Measurements from ENCODE around the gene RALGPS1. TPM values are rescaled to one million over a fixed set of nuclear protein-coding genes. Genes with fewer than 3 reads are reported as not detected.

Gene RALGPS1
- total and polyA plus RNA-seq, 2 donors (not counting 1 experiment from before 2014, with no cell fraction given): 19.7 to 39.9 TPM

DNA sequence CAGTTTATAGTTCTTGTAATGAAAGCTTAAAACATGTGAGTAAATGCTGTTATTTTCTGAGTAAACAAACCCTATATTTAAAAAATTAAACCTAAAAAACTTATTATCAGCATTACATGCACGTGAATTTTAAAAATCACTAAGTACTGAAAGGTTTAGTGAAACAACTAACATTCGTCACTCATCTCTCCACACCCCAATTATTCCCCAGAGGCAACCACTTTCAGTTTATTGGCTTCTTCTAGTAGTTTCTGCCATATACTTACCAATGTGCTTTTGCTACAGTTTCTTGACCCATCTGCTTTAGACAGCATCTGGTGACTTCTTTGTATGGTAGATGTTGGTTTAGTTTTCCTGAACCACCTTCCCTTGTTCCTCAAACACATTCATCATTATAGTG, 149.8 kb downstream of the RALGPS1 start:
- 94% methylated on average over 2 of the region's 2 CpGs for WGBS (ENCODE audit: insufficient coverage)
- DNase-seq (no peak), ATAC-seq (ENCODE audit: low read depth) (no peak)
- Histone ChIP-seq H3K9me3 (ENCODE audit: control extremely low read depth in 1 of 3, control insufficient read depth in 2 of 3, insufficient read depth in 1 of 3, low read length in 2 of 3) (no peaks in the 10 kb centered on the region), H3K27me3 (replicated peaks in 1 of 4; ENCODE audit: control extremely low read depth in 1 of 4, control insufficient read depth in 3 of 4, insufficient read depth in 4 of 4, low read length in 3 of 4) (no peaks in the 10 kb centered on the region), H3K36me3 (replicated peaks in 1 of 2; ENCODE audit: control extremely low read depth in 1 of 2, control insufficient read depth in 1 of 2, extremely low read depth in 1 of 2, insufficient read depth in 2 of 2, low read length in 1 of 2) (peaks cover 0 to 8% of the 10 kb centered on the region in 2 experiments), H4K20me1 (ENCODE audit: control insufficient read depth, insufficient read depth, low read length, poor library complexity, severe bottlenecking) (no peaks in the 10 kb centered on the region), H3K79me2 (ENCODE audit: control insufficient read depth, insufficient read depth, low read length) (no peaks in the 10 kb centered on the region), H3K27ac (ENCODE audit: low read length in 2 of 2) (no peak overlapping the region), H3K4me2 (replicated peaks; ENCODE audit: low read depth, low read length, poor library complexity, severe bottlenecking) (no peak overlapping the region), H2AFZ (ENCODE audit: insufficient read depth, low read depth, low read length, poor library complexity, severe bottlenecking) (no peak overlapping the region), H3K4me3 (ENCODE audit: control extremely low read depth in 1 of 5, extremely low read depth in 1 of 5, insufficient read depth in 1 of 5, low read depth in 2 of 5, low read length in 4 of 5) (no peak overlapping the region), H3K9ac (ENCODE audit: low read length) (no peak overlapping the region), H3K4me1 (ENCODE audit: control insufficient read depth in 2 of 2, insufficient read depth in 2 of 2, low read length in 2 of 2) (peaks cover 9 to 10% of the 10 kb centered on the region in 2 donors)
- no peak overlapping the region for H3K4me3 Mint-ChIP-seq
- peaks cover 15% of the 10 kb centered on the region for H3K4me1 Mint-ChIP-seq
- ChIA-PET POLR2A (no interaction called here), CTCF (no interaction called here)
- H3K9me3 Mint-ChIP-seq (ENCODE audit: insufficient read depth): no peaks in the 10 kb centered on the region
- H3K27me3 Mint-ChIP-seq: no peaks in the 10 kb centered on the region
- no peak overlapping the region for H3K27ac Mint-ChIP-seq
- TF ChIP-seq, protein P1, sequence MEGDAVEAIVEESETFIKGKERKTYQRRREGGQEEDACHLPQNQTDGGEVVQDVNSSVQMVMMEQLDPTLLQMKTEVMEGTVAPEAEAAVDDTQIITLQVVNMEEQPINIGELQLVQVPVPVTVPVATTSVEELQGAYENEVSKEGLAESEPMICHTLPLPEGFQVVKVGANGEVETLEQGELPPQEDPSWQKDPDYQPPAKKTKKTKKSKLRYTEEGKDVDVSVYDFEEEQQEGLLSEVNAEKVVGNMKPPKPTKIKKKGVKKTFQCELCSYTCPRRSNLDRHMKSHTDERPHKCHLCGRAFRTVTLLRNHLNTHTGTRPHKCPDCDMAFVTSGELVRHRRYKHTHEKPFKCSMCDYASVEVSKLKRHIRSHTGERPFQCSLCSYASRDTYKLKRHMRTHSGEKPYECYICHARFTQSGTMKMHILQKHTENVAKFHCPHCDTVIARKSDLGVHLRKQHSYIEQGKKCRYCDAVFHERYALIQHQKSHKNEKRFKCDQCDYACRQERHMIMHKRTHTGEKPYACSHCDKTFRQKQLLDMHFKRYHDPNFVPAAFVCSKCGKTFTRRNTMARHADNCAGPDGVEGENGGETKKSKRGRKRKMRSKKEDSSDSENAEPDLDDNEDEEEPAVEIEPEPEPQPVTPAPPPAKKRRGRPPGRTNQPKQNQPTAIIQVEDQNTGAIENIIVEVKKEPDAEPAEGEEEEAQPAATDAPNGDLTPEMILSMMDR (IDR thresholded peaks at IDR 0.05): no peak
- no peak for TF ChIP-seq EZH2 (IDR thresholded peaks at IDR 0.05; ENCODE audit: borderline replicate concordance, insufficient read depth, low read depth, low read length, poor library complexity, severe bottlenecking)
- intact Hi-C loops (cut with micrococcal nuclease): no loop called here

GRCh38 chr9:127065592-127065991, 151.0 kb downstream of the RALGPS1 start:
- Histone ChIP-seq H3K9me3 (ENCODE audit: control extremely low read depth in 1 of 3, control insufficient read depth in 2 of 3, insufficient read depth in 1 of 3, low read length in 2 of 3) (no peaks in the 10 kb centered on the region), H3K27me3 (replicated peaks in 1 of 4; ENCODE audit: control extremely low read depth in 1 of 4, control insufficient read depth in 3 of 4, insufficient read depth in 4 of 4, low read length in 3 of 4) (no peaks in the 10 kb centered on the region), H3K36me3 (replicated peaks in 1 of 2; ENCODE audit: control extremely low read depth in 1 of 2, control insufficient read depth in 1 of 2, extremely low read depth in 1 of 2, insufficient read depth in 2 of 2, low read length in 1 of 2) (peaks cover 0 to 8% of the 10 kb centered on the region in 2 experiments), H3K79me2 (ENCODE audit: control insufficient read depth, insufficient read depth, low read length) (no peaks in the 10 kb centered on the region), H3K4me3 (ENCODE audit: control extremely low read depth in 1 of 5, extremely low read depth in 1 of 5, insufficient read depth in 1 of 5, low read depth in 2 of 5, low read length in 4 of 5) (no peak overlapping the region), H2AFZ (ENCODE audit: insufficient read depth, low read depth, low read length, poor library complexity, severe bottlenecking) (no peak overlapping the region), H4K20me1 (ENCODE audit: control insufficient read depth, insufficient read depth, low read length, poor library complexity, severe bottlenecking) (no peaks in the 10 kb centered on the region), H3K4me2 (replicated peaks; ENCODE audit: low read depth, low read length, poor library complexity, severe bottlenecking) (no peak overlapping the region), H3K27ac (ENCODE audit: low read length in 2 of 2) (no peak overlapping the region), H3K4me1 (ENCODE audit: control insufficient read depth in 2 of 2, insufficient read depth in 2 of 2, low read length in 2 of 2) (no peaks in the 10 kb centered on the region), H3K9ac (ENCODE audit: low read length) (no peak overlapping the region)
- no CpG with 5 or more reads among the region's 1 CpG for WGBS (ENCODE audit: insufficient coverage)
- no peak for TF ChIP-seq EZH2 (IDR thresholded peaks at IDR 0.05; ENCODE audit: borderline replicate concordance, insufficient read depth, low read depth, low read length, poor library complexity, severe bottlenecking)
- intact Hi-C loops (cut with micrococcal nuclease): no loop called here
- Mint-ChIP-seq H3K4me1 (peaks cover 2% of the 10 kb centered on the region), H3K27me3 (no peaks in the 10 kb centered on the region), H3K27ac (no peak overlapping the region), H3K4me3 (no peak overlapping the region), H3K9me3 (ENCODE audit: insufficient read depth) (no peaks in the 10 kb centered on the region)
- DNase-seq (no peak), ATAC-seq (ENCODE audit: low read depth) (no peak)
- POLR2A ChIA-PET: no interaction called here
- CTCF ChIA-PET: no interaction called here

Data from B cell (primary cell).